Loucy (cell line): ENCODE measurements around the gene LHPP.

ENCODE experiments used
- EZH2phosphoT487 ChIP-seq: fragments of 200-600 bp; IDR thresholded peaks from 2 replicates; pipeline ENCODE4 v1.6.1; 2018; ENCODE audit warnings: antibody characterized with exemption, mild to moderate bottlenecking, moderate library complexity, borderline replicate concordance
- TF ChIP-seq, protein P1 (sequence below): fragments of 200-600 bp; sonication (generic); conservative IDR thresholded peaks from 2 replicates; pipeline ENCODE4 v1.5.1; 2014; ENCODE audit warnings: mild to moderate bottlenecking, antibody characterized with exemption, low read length

DNA sequence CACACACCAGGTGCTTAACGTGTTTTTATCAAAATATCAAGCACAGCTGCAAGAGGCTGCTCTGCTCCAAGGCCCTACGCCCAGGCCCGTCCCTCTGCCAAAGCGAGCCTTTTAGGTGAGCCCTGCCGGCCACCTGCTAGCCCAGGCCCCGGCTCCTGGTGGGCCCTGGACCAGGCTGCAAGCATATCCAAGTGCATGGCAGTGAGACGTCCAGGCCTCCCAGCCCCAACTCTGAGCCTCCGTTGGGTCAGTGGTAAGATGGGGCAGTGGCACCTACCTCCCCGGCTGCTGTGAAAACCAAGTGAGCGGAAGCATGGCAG is 136.2 kb downstream of the LHPP start:
- TF ChIP-seq, protein P1, sequence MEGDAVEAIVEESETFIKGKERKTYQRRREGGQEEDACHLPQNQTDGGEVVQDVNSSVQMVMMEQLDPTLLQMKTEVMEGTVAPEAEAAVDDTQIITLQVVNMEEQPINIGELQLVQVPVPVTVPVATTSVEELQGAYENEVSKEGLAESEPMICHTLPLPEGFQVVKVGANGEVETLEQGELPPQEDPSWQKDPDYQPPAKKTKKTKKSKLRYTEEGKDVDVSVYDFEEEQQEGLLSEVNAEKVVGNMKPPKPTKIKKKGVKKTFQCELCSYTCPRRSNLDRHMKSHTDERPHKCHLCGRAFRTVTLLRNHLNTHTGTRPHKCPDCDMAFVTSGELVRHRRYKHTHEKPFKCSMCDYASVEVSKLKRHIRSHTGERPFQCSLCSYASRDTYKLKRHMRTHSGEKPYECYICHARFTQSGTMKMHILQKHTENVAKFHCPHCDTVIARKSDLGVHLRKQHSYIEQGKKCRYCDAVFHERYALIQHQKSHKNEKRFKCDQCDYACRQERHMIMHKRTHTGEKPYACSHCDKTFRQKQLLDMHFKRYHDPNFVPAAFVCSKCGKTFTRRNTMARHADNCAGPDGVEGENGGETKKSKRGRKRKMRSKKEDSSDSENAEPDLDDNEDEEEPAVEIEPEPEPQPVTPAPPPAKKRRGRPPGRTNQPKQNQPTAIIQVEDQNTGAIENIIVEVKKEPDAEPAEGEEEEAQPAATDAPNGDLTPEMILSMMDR, result no peak
- no peak for TF ChIP-seq EZH2phosphoT487
